Sigmoid colon (tissue), 7 donors: Measurements from ENCODE around the gene CDH23. TPM values are rescaled to one million over a fixed set of nuclear protein-coding genes. Genes with fewer than 3 reads are reported as not detected.

ENCODE experiments used
- DNase-seq: peaks from one replicate; pipeline ENCODE4 v3.0.0-alpha.2; 2019
- H3K27ac ChIP-seq, 4 donors: fragments of 200-600 bp; sonication (generic); one replicate each; pipeline ENCODE4 v1.5.1; 2016 to 2019; ENCODE audit warnings: mild to moderate bottlenecking in 1 of 4
- H3K27me3 ChIP-seq, 3 donors: fragments of 200-600 bp; sonication (generic); one replicate each; pipeline ENCODE4 v1.5.1; 2019; ENCODE audit warnings: mild to moderate bottlenecking in 1 of 3
- H3K36me3 ChIP-seq, 4 donors: fragments of 200-600 bp; sonication (generic); one replicate each; pipeline ENCODE4 v1.5.1; 2016 to 2019
- H3K4me1 ChIP-seq, 4 donors: fragments of 200-600 bp; sonication (generic); one replicate each; pipeline ENCODE4 v1.5.1; 2017 to 2019
- H3K4me3 ChIP-seq, 4 donors: fragments of 200-600 bp; sonication (generic); one replicate each; pipeline ENCODE4 v1.5.1; 2017 to 2019; ENCODE audit warnings: mild to moderate bottlenecking in 2 of 4, moderate library complexity in 1 of 4
- H3K9me3 ChIP-seq, 4 donors: fragments of 200-600 bp in 3 of 4; sonication (generic) in 3 of 4; one replicate each; pipeline versions ENCODE4 v1.5.1 to v1.6.1; 2013 to 2019
- CTCF ChIP-seq, 4 experiments: fragments of 450-650 bp in 3 of 4; fragments of 200-600 bp in 1 of 4; IDR thresholded peaks; one replicate each; pipeline ENCODE4 v1.5.1; 2016 to 2019; ENCODE audit warnings: antibody characterized with exemption in 4 of 4, mild to moderate bottlenecking in 3 of 4, moderate library complexity in 2 of 4
- EP300 ChIP-seq, 4 donors: sonication (generic); formaldehyde crosslinking; IDR thresholded peaks; one replicate each; pipeline ENCODE4 v1.6.1; 2017; ENCODE audit warnings: antibody characterized with exemption in 4 of 4
- POLR2A ChIP-seq, 2 donors: fragments of 450-650 bp; IDR thresholded peaks; one replicate each; pipeline ENCODE4 v1.6.1; 2016; ENCODE audit warnings: antibody characterized with exemption in 2 of 2, mild to moderate bottlenecking in 2 of 2, moderate library complexity in 2 of 2
- POLR2AphosphoS5 ChIP-seq, 4 donors: sonication (generic); formaldehyde crosslinking; IDR thresholded peaks; one replicate each; pipeline ENCODE4 v1.6.1; 2017; ENCODE audit warnings: antibody characterized with exemption in 4 of 4
- WGBS, 2 donors: extraction: QIAGEN DNeasy Blood & Tissue Kit; methylation state at CpG; one replicate each; pipeline ENCODE4 v1.1.7; 2013; 5-methylcytosine and 5-hydroxymethylcytosine counted together
- intact Hi-C: fragments of 100-400 bp; cut with DNase I; formaldehyde crosslinking; loops from one replicate; pipeline ENCODE4 v1.15.1; 2023
- polyA plus RNA-seq, 3 donors: library from polyadenylated mRNA; stranded (reverse); fragments of 200-250 nt; gene quantifications; one replicate each; pipeline ENCODE4 v1.2.3, GENCODE V29; 2013
- total RNA-seq, 4 donors: library from RNA; depleted of rRNA; stranded (reverse); fragments of >200 nt; gene quantifications; one replicate each; pipeline ENCODE4 v1.1.0, GENCODE V29; 2016
- donor health status: healthy with polysubstance abuse.
- donor health status: Bipolar disorder and iron deficiency.
- donor health status: healthy.

CDH23 gene
- total and polyA plus RNA-seq, 7 donors = 1.5 to 7.2 (median 3.0) TPM

- peaks cover 0 to 15% (median 0%) of the 10 kb centered on the region in 3 donors for H3K27me3 ChIP-seq
- 24 to 29% methylated on average over 4 of the region's 4 CpGs for WGBS, 2 donors
- H3K4me1 ChIP-seq = no peaks in the 10 kb centered on the region
- TF ChIP-seq POLR2A (IDR thresholded peaks at IDR 0.05) (no peak), CTCF (IDR thresholded peaks at IDR 0.05) (no peak), POLR2AphosphoS5 (IDR thresholded peaks at IDR 0.05) (no peak), EP300 (IDR thresholded peaks at IDR 0.05) (no peak)
- no peak overlapping the region for H3K27ac ChIP-seq
- H3K4me3 ChIP-seq = no peak overlapping the region
- no peaks in the 10 kb centered on the region for H3K36me3 ChIP-seq
- DNase-seq = no peak
- H3K9me3 ChIP-seq = no peaks in the 10 kb centered on the region
- intact Hi-C loops = no loop called here
Measured at GRCh38 chr10:71804077-71804476, 407.4 kb downstream of the CDH23 start.

- Histone ChIP-seq H3K4me1 (no peaks in the 10 kb centered on the region), H3K27me3 (peaks cover 0 to 21% (median 0%) of the 10 kb centered on the region in 3 donors), H3K27ac (no peak overlapping the region), H3K9me3 (no peaks in the 10 kb centered on the region), H3K4me3 (no peak overlapping the region), H3K36me3 (no peaks in the 10 kb centered on the region)
- DNase-seq = no peak
- intact Hi-C loops = no loop called here
- no peak for TF ChIP-seq EP300 (IDR thresholded peaks at IDR 0.05)
- TF ChIP-seq CTCF (IDR thresholded peaks at IDR 0.05) = no peak
- TF ChIP-seq POLR2AphosphoS5 (IDR thresholded peaks at IDR 0.05) = no peak
- no peak for TF ChIP-seq POLR2A (IDR thresholded peaks at IDR 0.05)
- 17 to 55% methylated on average over 41 of the region's 41 CpGs for WGBS, 2 donors
Measured at GRCh38 chr10:71805776-71806703, 409.3 kb downstream of the CDH23 start.

- H3K4me1 ChIP-seq = peaks cover 0 to 3% (median 2%) of the 10 kb centered on the region in 4 donors
- H3K27me3 ChIP-seq = peaks cover 0 to 21% (median 0%) of the 10 kb centered on the region in 3 donors
- TF ChIP-seq POLR2AphosphoS5 (IDR thresholded peaks at IDR 0.05) (no peak), EP300 (IDR thresholded peaks at IDR 0.05) (no peak), POLR2A (IDR thresholded peaks at IDR 0.05) (no peak), CTCF (IDR thresholded peaks at IDR 0.05) (no peak)
- no peak overlapping the region for H3K4me3 ChIP-seq
- H3K9me3 ChIP-seq = no peaks in the 10 kb centered on the region
- no peak overlapping the region for H3K27ac ChIP-seq
- DNase-seq = no peak
- intact Hi-C loops = no loop called here
- no peaks in the 10 kb centered on the region for H3K36me3 ChIP-seq
- WGBS, 2 donors = 77 to 93% methylated on average over 23 of the region's 23 CpGs
Measured at GRCh38 chr10:71806704-71807556, 410.2 kb downstream of the CDH23 start.

- intact Hi-C loops = no loop called here
- WGBS, 2 donors = 91 to 92% methylated on average over 21 of the region's 21 CpGs
- no peak overlapping the region for H3K27ac ChIP-seq
Measured at GRCh38 chr10:71807557-71808510, 411.1 kb downstream of the CDH23 start.

More at GRCh38 chr10:71807557-71808510, 411.1 kb downstream of the CDH23 start:
- no peak for DNase-seq
- Histone ChIP-seq H3K36me3 (no peaks in the 10 kb centered on the region), H3K9me3 (no peaks in the 10 kb centered on the region), H3K27me3 (peaks cover 0 to 21% (median 0%) of the 10 kb centered on the region in 3 donors), H3K4me1 (peaks cover 0 to 10% (median 6%) of the 10 kb centered on the region in 4 donors), H3K4me3 (no peak overlapping the region)
- no peak for TF ChIP-seq POLR2A (IDR thresholded peaks at IDR 0.05)
- no peak for TF ChIP-seq EP300 (IDR thresholded peaks at IDR 0.05)
